WTC11 (cell line): ENCODE measurements around the gene TSEN54.

Source experiments
- GABPB1 ChIP-seq: sonication (generic); formaldehyde crosslinking; IDR thresholded peaks from 2 replicates; pipeline ENCODE4 v1.8.1; 2023; ENCODE audit warnings: mild to moderate bottlenecking, missing genetic modification reagents
- NFYB ChIP-seq: sonication (generic); formaldehyde crosslinking; conservative IDR thresholded peaks from 2 replicates; pipeline ENCODE4 v1.8.0; 2022; ENCODE audit warnings: low read depth, missing genetic modification reagents
- ZNF138 ChIP-seq: sonication (generic); formaldehyde crosslinking; conservative IDR thresholded peaks from 2 replicates; pipeline ENCODE4 v1.8.1; 2022; ENCODE audit warnings: mild to moderate bottlenecking, moderate library complexity, missing genetic modification reagents
- ZNF317 ChIP-seq: sonication (generic); formaldehyde crosslinking; IDR thresholded peaks from 2 replicates; pipeline ENCODE4 v1.8.1; 2023; ENCODE audit warnings: low read depth, mild to moderate bottlenecking, moderate library complexity, missing genetic modification reagents, borderline replicate concordance
- ZNF423 ChIP-seq: fragments of 250-450 bp; sonication (Bioruptor Pico); IDR thresholded peaks from 2 replicates; pipeline ENCODE4 v2.1.2; 2022; ENCODE audit warnings: mild to moderate bottlenecking, moderate library complexity
- TF ChIP-seq, protein P1 (sequence below): sonication (generic); formaldehyde crosslinking; IDR thresholded peaks from 2 replicates; pipeline ENCODE4 v1.8.1; 2022; ENCODE audit warnings: missing genetic modification reagents, borderline replicate concordance
- TF ChIP-seq, protein P2 (sequence below): fragments of 200-600 bp; IDR thresholded peaks from 2 replicates; pipeline ENCODE4 v1.8.0; 2022; ENCODE audit warnings: antibody characterized with exemption

DNA sequence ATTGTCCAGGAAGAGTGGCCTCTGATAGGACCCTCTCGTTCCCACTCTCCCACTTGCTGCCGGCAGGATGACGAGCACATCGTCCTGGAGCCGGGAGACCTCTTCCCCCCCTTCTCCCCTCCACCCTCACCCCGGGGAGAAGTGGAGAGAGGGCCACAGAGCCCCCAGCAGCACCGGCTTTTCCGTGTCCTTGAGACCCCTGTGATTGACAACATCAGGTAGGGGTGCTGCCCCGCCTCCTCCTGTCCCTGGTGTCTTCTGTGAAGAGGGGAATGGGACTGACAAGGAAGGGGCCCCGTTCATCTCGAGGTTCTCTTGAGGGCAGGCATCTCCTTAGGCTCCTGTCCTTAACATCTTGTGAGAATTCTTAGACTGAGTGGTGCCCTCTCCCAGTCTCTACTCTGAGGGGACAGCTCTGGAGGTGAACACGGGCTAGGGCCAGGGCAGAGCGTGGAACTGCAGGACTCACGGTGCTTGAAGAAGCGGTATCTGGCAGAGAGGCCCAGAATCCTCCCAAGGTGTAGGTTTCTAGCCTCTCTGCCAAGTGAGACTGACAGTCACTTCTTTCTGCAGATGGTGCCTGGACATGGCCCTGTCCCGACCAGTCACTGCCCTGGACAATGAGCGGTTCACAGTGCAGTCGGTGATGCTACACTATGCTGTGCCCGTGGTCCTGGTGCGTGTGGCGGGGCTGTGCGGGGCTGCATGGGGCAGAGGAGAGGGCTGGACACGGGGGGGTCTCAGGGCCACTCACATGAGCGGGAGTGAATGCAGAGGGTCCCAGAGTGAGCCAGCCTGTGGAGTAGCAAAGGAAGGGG lies 27.4 kb upstream of the TSEN54 start:
- no peak for TF ChIP-seq ZNF317
- TF ChIP-seq ZNF423 (CRISPR knock-in tag), result no peak
- TF ChIP-seq, protein P1, sequence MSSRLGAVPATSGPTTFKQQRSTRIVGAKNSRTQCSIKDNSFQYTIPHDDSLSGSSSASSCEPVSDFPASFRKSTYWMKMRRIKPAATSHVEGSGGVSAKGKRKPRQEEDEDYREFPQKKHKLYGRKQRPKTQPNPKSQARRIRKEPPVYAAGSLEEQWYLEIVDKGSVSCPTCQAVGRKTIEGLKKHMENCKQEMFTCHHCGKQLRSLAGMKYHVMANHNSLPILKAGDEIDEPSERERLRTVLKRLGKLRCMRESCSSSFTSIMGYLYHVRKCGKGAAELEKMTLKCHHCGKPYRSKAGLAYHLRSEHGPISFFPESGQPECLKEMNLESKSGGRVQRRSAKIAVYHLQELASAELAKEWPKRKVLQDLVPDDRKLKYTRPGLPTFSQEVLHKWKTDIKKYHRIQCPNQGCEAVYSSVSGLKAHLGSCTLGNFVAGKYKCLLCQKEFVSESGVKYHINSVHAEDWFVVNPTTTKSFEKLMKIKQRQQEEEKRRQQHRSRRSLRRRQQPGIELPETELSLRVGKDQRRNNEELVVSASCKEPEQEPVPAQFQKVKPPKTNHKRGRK (CRISPR knock-in tag), result no peak
- TF ChIP-seq NFYB (CRISPR knock-in tag), result no peak
- no peak for TF ChIP-seq GABPB1 (CRISPR knock-in tag)
- no peak for TF ChIP-seq ZNF138 (CRISPR knock-in tag)
- TF ChIP-seq, protein P2, sequence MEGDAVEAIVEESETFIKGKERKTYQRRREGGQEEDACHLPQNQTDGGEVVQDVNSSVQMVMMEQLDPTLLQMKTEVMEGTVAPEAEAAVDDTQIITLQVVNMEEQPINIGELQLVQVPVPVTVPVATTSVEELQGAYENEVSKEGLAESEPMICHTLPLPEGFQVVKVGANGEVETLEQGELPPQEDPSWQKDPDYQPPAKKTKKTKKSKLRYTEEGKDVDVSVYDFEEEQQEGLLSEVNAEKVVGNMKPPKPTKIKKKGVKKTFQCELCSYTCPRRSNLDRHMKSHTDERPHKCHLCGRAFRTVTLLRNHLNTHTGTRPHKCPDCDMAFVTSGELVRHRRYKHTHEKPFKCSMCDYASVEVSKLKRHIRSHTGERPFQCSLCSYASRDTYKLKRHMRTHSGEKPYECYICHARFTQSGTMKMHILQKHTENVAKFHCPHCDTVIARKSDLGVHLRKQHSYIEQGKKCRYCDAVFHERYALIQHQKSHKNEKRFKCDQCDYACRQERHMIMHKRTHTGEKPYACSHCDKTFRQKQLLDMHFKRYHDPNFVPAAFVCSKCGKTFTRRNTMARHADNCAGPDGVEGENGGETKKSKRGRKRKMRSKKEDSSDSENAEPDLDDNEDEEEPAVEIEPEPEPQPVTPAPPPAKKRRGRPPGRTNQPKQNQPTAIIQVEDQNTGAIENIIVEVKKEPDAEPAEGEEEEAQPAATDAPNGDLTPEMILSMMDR, result no peak
